Nephron progenitor cell (in vitro differentiated cells): ENCODE data around the gene TBC1D2.

Source experiments
- DNase-seq: peaks from one replicate; pipeline ENCODE4 v3.0.0; 2021
- H3K27ac Mint-ChIP-seq: 2 replicates; pipeline ENCODE4 v1.8.0; 2021; ENCODE audit warnings: mild to moderate bottlenecking, moderate library complexity, mixed read lengths
- H3K27me3 Mint-ChIP-seq: 2 replicates; pipeline ENCODE4 v1.8.0; 2021; ENCODE audit warnings: mild to moderate bottlenecking, low read depth, mixed read lengths; ENCODE audit not compliant: poor library complexity
- H3K36me3 Mint-ChIP-seq: 2 replicates; pipeline ENCODE4 v1.8.0; 2021; ENCODE audit warnings: low read depth, mixed read lengths
- H3K4me1 Mint-ChIP-seq: 2 replicates; pipeline ENCODE4 v1.8.0; 2021; ENCODE audit warnings: mixed read lengths
- H3K4me3 Mint-ChIP-seq: 2 replicates; pipeline ENCODE4 v1.8.0; 2021; ENCODE audit warnings: mild to moderate bottlenecking, moderate library complexity, mixed read lengths
- H3K9me3 Mint-ChIP-seq: 2 replicates; pipeline ENCODE4 v1.8.0; 2021; ENCODE audit warnings: mild to moderate bottlenecking, moderate library complexity, mixed read lengths
- TF ChIP-seq, protein P1 (sequence below): fragments of 200-600 bp; sonication (generic); IDR thresholded peaks from 2 replicates; pipeline ENCODE4 v1.5.0; 2021; ENCODE audit warnings: antibody characterized with exemption

TBC1D2 gene

DNA sequence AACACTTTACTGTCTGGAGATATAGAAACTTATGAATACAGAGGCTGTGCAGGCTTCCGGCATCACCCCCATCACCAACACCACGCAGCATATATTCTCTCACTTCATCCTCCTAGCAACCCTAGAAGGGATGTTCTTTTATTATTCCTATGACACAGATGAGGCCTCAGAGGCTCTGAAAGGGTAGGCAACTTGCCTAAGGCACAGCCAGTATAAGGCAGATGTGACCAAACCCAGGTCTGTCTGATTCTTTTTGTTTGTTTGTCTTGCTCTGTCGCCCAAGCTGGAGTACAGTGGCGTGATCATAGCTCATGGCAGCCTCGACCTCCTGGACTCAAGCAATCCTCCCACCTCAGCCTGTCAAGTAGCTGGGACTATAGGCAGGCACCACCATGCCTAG, 40.2 kb downstream of the TBC1D2 start:
- TF ChIP-seq, protein P1, sequence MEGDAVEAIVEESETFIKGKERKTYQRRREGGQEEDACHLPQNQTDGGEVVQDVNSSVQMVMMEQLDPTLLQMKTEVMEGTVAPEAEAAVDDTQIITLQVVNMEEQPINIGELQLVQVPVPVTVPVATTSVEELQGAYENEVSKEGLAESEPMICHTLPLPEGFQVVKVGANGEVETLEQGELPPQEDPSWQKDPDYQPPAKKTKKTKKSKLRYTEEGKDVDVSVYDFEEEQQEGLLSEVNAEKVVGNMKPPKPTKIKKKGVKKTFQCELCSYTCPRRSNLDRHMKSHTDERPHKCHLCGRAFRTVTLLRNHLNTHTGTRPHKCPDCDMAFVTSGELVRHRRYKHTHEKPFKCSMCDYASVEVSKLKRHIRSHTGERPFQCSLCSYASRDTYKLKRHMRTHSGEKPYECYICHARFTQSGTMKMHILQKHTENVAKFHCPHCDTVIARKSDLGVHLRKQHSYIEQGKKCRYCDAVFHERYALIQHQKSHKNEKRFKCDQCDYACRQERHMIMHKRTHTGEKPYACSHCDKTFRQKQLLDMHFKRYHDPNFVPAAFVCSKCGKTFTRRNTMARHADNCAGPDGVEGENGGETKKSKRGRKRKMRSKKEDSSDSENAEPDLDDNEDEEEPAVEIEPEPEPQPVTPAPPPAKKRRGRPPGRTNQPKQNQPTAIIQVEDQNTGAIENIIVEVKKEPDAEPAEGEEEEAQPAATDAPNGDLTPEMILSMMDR, result no peak
- H3K4me1 Mint-ChIP-seq, result peaks cover 28% of the 10 kb centered on the region
- H3K4me3 Mint-ChIP-seq, result no peak overlapping the region
- no peaks in the 10 kb centered on the region for H3K36me3 Mint-ChIP-seq
- no peak for DNase-seq
- H3K27ac Mint-ChIP-seq, result peak overlapping the region; percentile 37
- no peaks in the 10 kb centered on the region for H3K9me3 Mint-ChIP-seq
- H3K27me3 Mint-ChIP-seq, result peaks cover 7% of the 10 kb centered on the region

DNA sequence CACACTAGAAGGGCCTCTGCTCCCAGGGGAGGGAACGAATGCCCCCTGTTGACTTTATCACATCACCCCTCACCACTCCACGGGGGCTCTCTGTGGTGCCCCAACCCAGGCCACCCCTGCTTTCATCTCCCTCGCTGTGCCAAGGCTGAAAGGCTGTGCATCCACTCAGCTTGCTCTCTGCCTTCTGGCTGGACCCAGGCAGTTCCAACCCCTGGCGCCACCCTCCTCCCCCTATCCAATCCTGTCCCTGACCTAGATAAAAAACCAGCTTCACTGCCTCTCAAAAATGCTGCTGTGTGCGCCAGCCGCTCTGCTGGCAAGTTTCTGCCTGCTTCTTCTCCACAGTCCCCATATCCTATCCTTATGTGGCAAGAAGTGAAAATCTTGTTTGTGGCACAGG, 40.6 kb downstream of the TBC1D2 start:
- Mint-ChIP-seq H3K4me3 (no peak overlapping the region), H3K9me3 (no peaks in the 10 kb centered on the region), H3K27me3 (peaks cover 7% of the 10 kb centered on the region), H3K4me1 (peaks cover 27% of the 10 kb centered on the region), H3K27ac (peak overlapping the region; percentile 37), H3K36me3 (no peaks in the 10 kb centered on the region)
- no peak for DNase-seq
- TF ChIP-seq, protein P1, result no peak

DNA sequence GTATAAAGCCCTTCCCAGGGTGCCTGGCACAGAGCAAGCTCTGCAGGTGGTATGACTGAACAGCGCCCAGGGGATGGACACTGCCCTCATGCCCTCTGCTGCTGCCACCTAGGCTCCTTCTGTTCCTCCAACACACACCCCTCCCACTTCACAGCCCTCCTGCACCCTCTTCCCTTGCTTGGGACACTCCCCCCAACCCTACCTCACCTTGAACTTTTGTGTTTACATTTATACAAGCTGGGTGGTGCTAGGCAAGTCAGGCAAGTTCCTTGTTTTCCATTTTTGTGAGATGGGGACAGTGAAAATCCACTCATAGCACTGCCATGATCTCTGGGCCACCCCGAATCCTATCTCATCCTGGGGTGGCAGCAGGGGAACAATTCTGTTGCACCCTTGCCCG, 44.2 kb downstream of the TBC1D2 start:
- peaks cover 8% of the 10 kb centered on the region for H3K36me3 Mint-ChIP-seq
- peaks cover 7% of the 10 kb centered on the region for H3K27me3 Mint-ChIP-seq
- TF ChIP-seq, protein P1, result no peak
- no peak overlapping the region for H3K4me3 Mint-ChIP-seq
- no peaks in the 10 kb centered on the region for H3K9me3 Mint-ChIP-seq
- H3K4me1 Mint-ChIP-seq, result peaks cover 20% of the 10 kb centered on the region
- no peak for DNase-seq
- no peak overlapping the region for H3K27ac Mint-ChIP-seq

DNA sequence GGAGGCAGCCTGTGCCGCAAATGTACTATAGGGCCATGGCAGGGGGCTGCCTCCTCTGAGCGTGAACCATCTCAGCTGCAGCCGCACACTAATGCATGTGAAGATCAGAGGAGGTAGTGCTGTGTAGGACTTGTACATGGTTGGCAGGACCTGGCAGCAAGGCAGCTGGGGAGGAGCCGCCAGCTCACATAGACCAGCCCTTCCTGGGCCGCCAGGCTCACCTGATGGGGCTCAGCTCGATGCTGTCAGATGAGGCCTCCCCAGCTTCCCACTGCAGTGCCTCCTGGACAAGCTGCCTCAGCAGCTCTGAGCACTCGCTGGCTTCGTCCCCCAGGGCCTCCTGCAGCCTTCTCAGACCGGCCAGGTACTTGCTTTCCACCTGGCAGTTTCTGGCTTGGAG, 45.0 kb downstream of the TBC1D2 start:
- H3K27ac Mint-ChIP-seq, result no peak overlapping the region

DNA sequence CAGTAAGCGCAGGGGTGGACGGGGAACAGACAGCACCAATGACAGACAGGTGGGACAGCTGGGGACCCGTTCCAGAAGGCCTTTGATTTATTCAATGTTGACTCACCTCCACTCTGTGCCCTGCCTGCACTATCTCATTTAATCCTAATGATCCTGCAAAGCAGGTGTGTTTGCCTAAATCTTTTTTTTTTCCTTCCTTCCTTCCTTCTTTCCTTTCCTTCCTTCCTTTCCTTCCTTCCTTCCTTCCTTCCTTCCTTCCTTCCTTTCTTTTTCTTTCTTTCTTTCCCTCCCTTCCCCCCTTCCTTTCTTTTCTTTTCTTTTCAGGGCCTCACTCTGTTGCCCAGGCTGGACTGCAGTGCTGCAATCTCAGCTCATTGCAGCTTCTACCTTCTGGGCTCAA, 45.9 kb downstream of the TBC1D2 start:
- Mint-ChIP-seq H3K36me3 (peaks cover 8% of the 10 kb centered on the region), H3K4me1 (peaks cover 5% of the 10 kb centered on the region), H3K27ac (no peak overlapping the region), H3K27me3 (peaks cover 13% of the 10 kb centered on the region), H3K4me3 (no peak overlapping the region), H3K9me3 (no peaks in the 10 kb centered on the region)
- TF ChIP-seq, protein P1, result no peak
- DNase-seq, result no peak

More for the DNA sequence above, 45.0 kb downstream of the TBC1D2 start:
- peaks cover 13% of the 10 kb centered on the region for H3K4me1 Mint-ChIP-seq
- H3K9me3 Mint-ChIP-seq, result no peaks in the 10 kb centered on the region
- H3K4me3 Mint-ChIP-seq, result no peak overlapping the region
- DNase-seq, result no peak
- TF ChIP-seq, protein P1, result no peak
- H3K36me3 Mint-ChIP-seq, result peaks cover 8% of the 10 kb centered on the region
- H3K27me3 Mint-ChIP-seq, result peaks cover 10% of the 10 kb centered on the region

DNA sequence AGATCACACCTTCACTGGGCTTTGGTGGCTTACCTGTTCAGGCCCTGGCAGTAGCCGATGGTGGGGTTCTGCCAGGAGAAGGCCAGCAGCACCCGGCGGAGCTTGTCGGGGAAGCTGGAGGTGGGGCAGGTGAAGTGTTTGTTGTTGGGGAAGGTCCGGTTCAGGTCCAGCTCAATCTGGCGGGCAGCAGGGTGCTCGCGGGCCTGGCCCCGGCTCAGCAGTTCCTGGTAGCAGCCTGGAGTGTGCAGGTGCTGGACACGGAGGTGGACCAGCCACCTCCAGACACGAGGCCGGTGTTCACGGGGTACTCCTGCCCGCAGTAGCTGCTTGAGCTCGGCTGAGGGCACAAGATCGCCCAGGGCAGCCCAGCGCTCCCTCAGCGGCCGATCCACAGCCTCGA, 46.8 kb downstream of the TBC1D2 start:
- H3K4me3 Mint-ChIP-seq, result no peak overlapping the region
- H3K27ac Mint-ChIP-seq, result no peak overlapping the region
- no peaks in the 10 kb centered on the region for H3K9me3 Mint-ChIP-seq
- DNase-seq, result no peak
- H3K27me3 Mint-ChIP-seq, result peaks cover 14% of the 10 kb centered on the region
- peaks cover 8% of the 10 kb centered on the region for H3K36me3 Mint-ChIP-seq
- TF ChIP-seq, protein P1, result no peak
- peaks cover 5% of the 10 kb centered on the region for H3K4me1 Mint-ChIP-seq
